Mucosa of rectum (tissue), 2 donors: ENCODE data around the gene AMN1.

ENCODE experiments used
- H3K27ac ChIP-seq, 2 donors: one replicate each; pipeline ENCODE4 v1.7.0; 2013; ENCODE audit warnings: inconsistent platforms in 2 of 2, low read depth in 2 of 2, low read length in 2 of 2
- H3K27me3 ChIP-seq, 2 donors: one replicate each; pipeline ENCODE4 v1.7.0; 2013; ENCODE audit warnings: low read length in 2 of 2; ENCODE audit not compliant: control insufficient read depth in 2 of 2, insufficient read depth in 2 of 2
- H3K36me3 ChIP-seq, 2 donors: one replicate each; pipeline ENCODE4 v1.7.0; 2013; ENCODE audit warnings: low read length in 2 of 2; ENCODE audit not compliant: control insufficient read depth in 2 of 2, insufficient read depth in 2 of 2
- H3K4me1 ChIP-seq, 2 donors: one replicate each; pipeline ENCODE4 v1.7.0; 2013; ENCODE audit warnings: low read length in 2 of 2, mild to moderate bottlenecking in 1 of 2; ENCODE audit not compliant: control insufficient read depth in 2 of 2, insufficient read depth in 2 of 2
- H3K4me3 ChIP-seq, 2 donors: one replicate each; pipeline ENCODE4 v1.7.0; 2013; ENCODE audit warnings: low read length in 2 of 2
- H3K9ac ChIP-seq, 2 donors: one replicate each; pipeline ENCODE4 v1.7.0; 2013; ENCODE audit warnings: low read length in 2 of 2, low read depth in 1 of 2, mild to moderate bottlenecking in 1 of 2
- H3K9me3 ChIP-seq, 2 donors: one replicate each; pipeline ENCODE4 v1.7.0; 2013; ENCODE audit warnings: low read length in 2 of 2; ENCODE audit not compliant: control insufficient read depth in 2 of 2
- donor health status: healthy.
- donor health status: Normal muscosa, but diverticular disease.

AMN1 gene

GRCh38 chr12:31658471-31659086, 70.2 kb downstream of the AMN1 start:
- peak overlapping the region; percentile 90 to 94 for H3K27ac ChIP-seq
- no peaks in the 10 kb centered on the region for H3K27me3 ChIP-seq
- H3K4me3 ChIP-seq = peak overlapping the region; percentile 92 to 95
- peaks cover 0 to 4% of the 10 kb centered on the region in 2 donors for H3K36me3 ChIP-seq
- no peaks in the 10 kb centered on the region for H3K9me3 ChIP-seq
- peaks cover 6 to 7% of the 10 kb centered on the region in 2 donors for H3K4me1 ChIP-seq
- H3K9ac ChIP-seq = peak overlapping the region; percentile 86 to 87

- no peaks in the 10 kb centered on the region for H3K9me3 ChIP-seq
- H3K27ac ChIP-seq = no peak overlapping the region
- no peak overlapping the region for H3K4me3 ChIP-seq
- no peaks in the 10 kb centered on the region for H3K27me3 ChIP-seq
- peaks cover 8 to 15% of the 10 kb centered on the region in 2 donors for H3K4me1 ChIP-seq
- no peak overlapping the region for H3K9ac ChIP-seq
- no peaks in the 10 kb centered on the region for H3K36me3 ChIP-seq
Measured at GRCh38 chr12:31655792-31656191, 73.0 kb downstream of the AMN1 start.

GRCh38 chr12:31655208-31655607, 73.6 kb downstream of the AMN1 start:
- no peaks in the 10 kb centered on the region for H3K27me3 ChIP-seq
- H3K4me1 ChIP-seq = peaks cover 12 to 18% of the 10 kb centered on the region in 2 donors
- no peak overlapping the region for H3K9ac ChIP-seq
- H3K9me3 ChIP-seq = no peaks in the 10 kb centered on the region
- H3K4me3 ChIP-seq = no peak overlapping the region
- H3K27ac ChIP-seq = no peak overlapping the region
- no peaks in the 10 kb centered on the region for H3K36me3 ChIP-seq

GRCh38 chr12:31651893-31652521, 76.8 kb downstream of the AMN1 start:
- Histone ChIP-seq H3K4me1 (peaks cover 6 to 12% of the 10 kb centered on the region in 2 donors), H3K36me3 (no peaks in the 10 kb centered on the region), H3K4me3 (no peak overlapping the region), H3K9me3 (no peaks in the 10 kb centered on the region), H3K27ac (peak overlapping the region in 1 of 2 donors; percentile 23), H3K9ac (no peak overlapping the region), H3K27me3 (no peaks in the 10 kb centered on the region)

GRCh38 chr12:31650918-31651317, 77.9 kb downstream of the AMN1 start:
- Histone ChIP-seq H3K27me3 (no peaks in the 10 kb centered on the region), H3K36me3 (no peaks in the 10 kb centered on the region), H3K4me3 (peak overlapping the region in 1 of 2 donors; percentile 17), H3K9me3 (no peaks in the 10 kb centered on the region), H3K9ac (no peak overlapping the region), H3K4me1 (peaks cover 6 to 12% of the 10 kb centered on the region in 2 donors), H3K27ac (peak overlapping the region; percentile 50 to 62)

- peak overlapping the region in 1 of 2 donors; percentile 22 for H3K27ac ChIP-seq
- H3K4me3 ChIP-seq = no peak overlapping the region
- no peaks in the 10 kb centered on the region for H3K9me3 ChIP-seq
- H3K9ac ChIP-seq = no peak overlapping the region
- H3K4me1 ChIP-seq = peaks cover 3 to 5% of the 10 kb centered on the region in 2 donors
- no peaks in the 10 kb centered on the region for H3K36me3 ChIP-seq
- no peaks in the 10 kb centered on the region for H3K27me3 ChIP-seq
Measured at GRCh38 chr12:31647086-31647491, 81.7 kb downstream of the AMN1 start.

- H3K9ac ChIP-seq = no peak overlapping the region
- no peaks in the 10 kb centered on the region for H3K9me3 ChIP-seq
- peaks cover 3 to 5% of the 10 kb centered on the region in 2 donors for H3K4me1 ChIP-seq
- no peaks in the 10 kb centered on the region for H3K27me3 ChIP-seq
- H3K4me3 ChIP-seq = no peak overlapping the region
- H3K27ac ChIP-seq = no peak overlapping the region
- no peaks in the 10 kb centered on the region for H3K36me3 ChIP-seq
Measured at GRCh38 chr12:31645924-31646323, 82.9 kb downstream of the AMN1 start.

- H3K9me3 ChIP-seq = no peaks in the 10 kb centered on the region
- H3K4me1 ChIP-seq = no peaks in the 10 kb centered on the region
- no peaks in the 10 kb centered on the region for H3K27me3 ChIP-seq
- H3K4me3 ChIP-seq = no peak overlapping the region
- H3K9ac ChIP-seq = no peak overlapping the region
- no peaks in the 10 kb centered on the region for H3K36me3 ChIP-seq
- no peak overlapping the region for H3K27ac ChIP-seq
Measured at GRCh38 chr12:31644536-31644935, 84.3 kb downstream of the AMN1 start.

- Histone ChIP-seq H3K4me3 (no peak overlapping the region), H3K27ac (no peak overlapping the region), H3K4me1 (peaks cover 0 to 2% of the 10 kb centered on the region in 2 donors), H3K27me3 (no peaks in the 10 kb centered on the region), H3K9me3 (no peaks in the 10 kb centered on the region), H3K9ac (no peak overlapping the region), H3K36me3 (no peaks in the 10 kb centered on the region)
Measured at GRCh38 chr12:31641509-31642090, 87.2 kb downstream of the AMN1 start.

GRCh38 chr12:31634620-31635019, 94.2 kb downstream of the AMN1 start:
- Histone ChIP-seq H3K27me3 (no peaks in the 10 kb centered on the region), H3K4me1 (peaks cover 0 to 2% of the 10 kb centered on the region in 2 donors), H3K9ac (no peak overlapping the region), H3K27ac (no peak overlapping the region), H3K4me3 (no peak overlapping the region), H3K9me3 (no peaks in the 10 kb centered on the region), H3K36me3 (no peaks in the 10 kb centered on the region)
